ENCODE measurements around the gene PRKAG2.
"Not testable (repeated sequence)": the region's sequence is repeated elsewhere in the genome, so short reads cannot be mapped to it uniquely, and the experiment has no call there.

The PRKAG2 gene

GRCh38 chr7:151813997-151814396 lies 62.9 kb downstream of the PRKAG2 start:
- DNase-seq, result no peak

- no peak for DNase-seq
Observed at GRCh38 chr7:151813445-151813844, 63.5 kb downstream of the PRKAG2 start.

GRCh38 chr7:151812967-151813366 lies 63.9 kb downstream of the PRKAG2 start:
- DNase-seq, result no peak

- DNase-seq, result no peak
Observed at GRCh38 chr7:151810441-151811232, 66.3 kb downstream of the PRKAG2 start.

GRCh38 chr7:151809864-151810170 lies 67.1 kb downstream of the PRKAG2 start:
- DNase-seq, result no peak

GRCh38 chr7:151809146-151809863 lies 67.6 kb downstream of the PRKAG2 start:
- DNase-seq, result no peak

- peak; percentile 37 for DNase-seq
Observed at GRCh38 chr7:151808400-151809145, 68.3 kb downstream of the PRKAG2 start.

- DNase-seq, result no peak
Observed at GRCh38 chr7:151807846-151808245, 69.1 kb downstream of the PRKAG2 start.

- no peak for DNase-seq
Observed at GRCh38 chr7:151806952-151807775, 69.8 kb downstream of the PRKAG2 start.

GRCh38 chr7:151806204-151806603 lies 70.7 kb downstream of the PRKAG2 start:
- no peak for DNase-seq

- no peak for DNase-seq
Observed at GRCh38 chr7:151805191-151805590, 71.7 kb downstream of the PRKAG2 start.

GRCh38 chr7:151804756-151805155 lies 72.2 kb downstream of the PRKAG2 start:
- DNase-seq, result no peak

GRCh38 chr7:151803841-151804240 lies 73.1 kb downstream of the PRKAG2 start:
- DNase-seq, result no peak

- DNase-seq, result no peak
Observed at GRCh38 chr7:151802469-151802846, 74.5 kb downstream of the PRKAG2 start.

- no peak for DNase-seq
Observed at GRCh38 chr7:151801782-151802468, 75.0 kb downstream of the PRKAG2 start.

GRCh38 chr7:151801291-151801690 lies 75.6 kb downstream of the PRKAG2 start:
- no peak for DNase-seq

- no peak for DNase-seq
Observed at GRCh38 chr7:151800861-151801260, 76.1 kb downstream of the PRKAG2 start.

GRCh38 chr7:151800391-151800790 lies 76.5 kb downstream of the PRKAG2 start:
- no peak for DNase-seq

- no peak for DNase-seq
Observed at GRCh38 chr7:151799506-151799905, 77.4 kb downstream of the PRKAG2 start.

- no peak for DNase-seq
Observed at GRCh38 chr7:151798851-151799448, 78.0 kb downstream of the PRKAG2 start.

GRCh38 chr7:151797667-151798307 lies 79.1 kb downstream of the PRKAG2 start:
- not testable (repeated sequence) for DNase-seq
